ENCODE data around the gene KRTAP10-8.
"Not testable (repeated sequence)": the region's sequence is repeated elsewhere in the genome, so short reads cannot be mapped to it uniquely, and the experiment has no call there.

Gene KRTAP10-8

GRCh38 chr21:44640761-44641160 lies 28.9 kb downstream of the KRTAP10-8 start:
- TF ChIP-seq CTCF (IDR thresholded peaks at IDR 0.05; ENCODE audit: borderline replicate concordance, control extremely low read depth, extremely low read depth, insufficient read depth, missing control alignments): no peak
- no peak for DNase-seq (ENCODE audit: low spot score)
- in situ Hi-C loops (cut with MboI; ENCODE audit: low sequenced_read_pairs, unreplicated experiment): no loop called here

- TF ChIP-seq CTCF (IDR thresholded peaks at IDR 0.05; ENCODE audit: borderline replicate concordance, control extremely low read depth, extremely low read depth, insufficient read depth, missing control alignments): no peak
- in situ Hi-C loops (cut with MboI; ENCODE audit: low sequenced_read_pairs, unreplicated experiment): no loop called here
- DNase-seq (ENCODE audit: low spot score): no peak
Observed at GRCh38 chr21:44643741-44644310, 31.9 kb downstream of the KRTAP10-8 start.

GRCh38 chr21:44644878-44645277 lies 33.0 kb downstream of the KRTAP10-8 start:
- in situ Hi-C loops (cut with MboI; ENCODE audit: low sequenced_read_pairs, unreplicated experiment): no loop called here
- DNase-seq (ENCODE audit: low spot score): no peak
- no peak for TF ChIP-seq CTCF (IDR thresholded peaks at IDR 0.05; ENCODE audit: borderline replicate concordance, control extremely low read depth, extremely low read depth, insufficient read depth, missing control alignments)

- in situ Hi-C loops (cut with MboI; ENCODE audit: low sequenced_read_pairs, unreplicated experiment); DNase-seq (ENCODE audit: low spot score): not testable (repeated sequence)
Observed at GRCh38 chr21:44646366-44647221, 34.7 kb downstream of the KRTAP10-8 start, which contains the start of gene KRTAP10-11. KRTAP10-11 (plus strand) TSS chr21:44646414; CDS start chr21:44646459, 45 bp downstream.

- in situ Hi-C loops (cut with MboI; ENCODE audit: low sequenced_read_pairs, unreplicated experiment): no loop called here
- no peak for TF ChIP-seq CTCF (IDR thresholded peaks at IDR 0.05; ENCODE audit: borderline replicate concordance, control extremely low read depth, extremely low read depth, insufficient read depth, missing control alignments)
- DNase-seq (ENCODE audit: low spot score): no peak
Observed at GRCh38 chr21:44647222-44647552, 35.3 kb downstream of the KRTAP10-8 start.

GRCh38 chr21:44648557-44649311 lies 36.9 kb downstream of the KRTAP10-8 start:
- no peak for TF ChIP-seq CTCF (IDR thresholded peaks at IDR 0.05; ENCODE audit: borderline replicate concordance, control extremely low read depth, extremely low read depth, insufficient read depth, missing control alignments)
- in situ Hi-C loops (cut with MboI; ENCODE audit: low sequenced_read_pairs, unreplicated experiment): no loop called here

More at GRCh38 chr21:44648557-44649311, 36.9 kb downstream of the KRTAP10-8 start:
- no peak for DNase-seq (ENCODE audit: low spot score)
